Measurements from ENCODE around the gene RPS15. TPM values are rescaled to one million over a fixed set of nuclear protein-coding genes. Genes with fewer than 3 reads are reported as not detected.

The RPS15 gene
- total RNA-seq, 6 experiments from 2014 or later, result 334 to 1,615 (median 355) TPM

GRCh38 chr19:1392407-1392806, 45.8 kb upstream of the RPS15 start:
- 92% methylated on average over 15 of the region's 15 CpGs for WGBS (ENCODE audit: insufficient coverage, low coverage, low lambda C conversion rate, missing lambda C conversion rate)
- ATAC-seq (no peak), DNase-seq (no peak)
- TF ChIP-seq CTCF (IDR thresholded peaks at IDR 0.05), result no peak
- TF ChIP-seq POLR2A (IDR thresholded peaks at IDR 0.05), result no peak
- H3K27me3 ChIP-seq, result no peaks in the 10 kb centered on the region
- H3K4me1 ChIP-seq, result peaks cover 0 to 35% (median 13%) of the 10 kb centered on the region in 4 donors
- H3K4me3 ChIP-seq, result no peak overlapping the region
- H3K36me3 ChIP-seq, result peaks cover 0 to 31% (median 5%) of the 10 kb centered on the region in 4 donors
- intact Hi-C loops (cut with DNase I), result loop anchor here in 1 of 2 donors (10.0 kb wide), 1 partner anchor 108 kb away; the partner anchor contains the start of gene EFNA2
- H3K9me3 ChIP-seq, result no peaks in the 10 kb centered on the region
- no peak overlapping the region for H3K27ac ChIP-seq

GRCh38 chr19:1392939-1393530, 45.2 kb upstream of the RPS15 start:
- no peaks in the 10 kb centered on the region for H3K9me3 ChIP-seq
- WGBS (ENCODE audit: insufficient coverage, low coverage, low lambda C conversion rate, missing lambda C conversion rate), result 100% methylated on average over 1 of the region's 37 CpGs
- ATAC-seq, result no peak
- H3K27ac ChIP-seq, result no peak overlapping the region
- no peak for DNase-seq
- H3K27me3 ChIP-seq, result no peaks in the 10 kb centered on the region
- no peak overlapping the region for H3K4me3 ChIP-seq
- intact Hi-C loops (cut with DNase I), result loop anchor here in 1 of 2 donors (10.0 kb wide), 1 partner anchor 108 kb away; the partner anchor contains the start of gene EFNA2
- peaks cover 0 to 33% (median 7%) of the 10 kb centered on the region in 4 donors for H3K36me3 ChIP-seq
- TF ChIP-seq POLR2A (IDR thresholded peaks at IDR 0.05) (no peak), CTCF (IDR thresholded peaks at IDR 0.05) (no peak)
- peaks cover 0 to 37% (median 15%) of the 10 kb centered on the region in 4 donors for H3K4me1 ChIP-seq

- Histone ChIP-seq H3K4me3 (no peak overlapping the region), H3K27ac (no peak overlapping the region), H3K4me1 (peaks cover 0 to 37% (median 17%) of the 10 kb centered on the region in 4 donors), H3K27me3 (no peaks in the 10 kb centered on the region), H3K9me3 (no peaks in the 10 kb centered on the region), H3K36me3 (peaks cover 0 to 39% (median 10%) of the 10 kb centered on the region in 4 donors)
- WGBS (ENCODE audit: insufficient coverage, low coverage, low lambda C conversion rate, missing lambda C conversion rate), result 64% methylated on average over 4 of the region's 17 CpGs
- intact Hi-C loops (cut with DNase I), result loop anchor here in 1 of 2 donors (10.0 kb wide), 1 partner anchor 109 kb away; the partner anchor contains the start of gene EFNA2
- no peak for DNase-seq
- no peak for ATAC-seq
- TF ChIP-seq CTCF (IDR thresholded peaks at IDR 0.05) (no peak), POLR2A (IDR thresholded peaks at IDR 0.05) (no peak)
These were observed 44.4 kb upstream of the RPS15 start for GRCh38 chr19:1393841-1394240.

GRCh38 chr19:1394252-1395193, 43.7 kb upstream of the RPS15 start:
- peak; percentile 42 to 70 (median 60) for ATAC-seq
- DNase-seq, result peak; percentile 54 to 89 (median 88)
- intact Hi-C loops (cut with DNase I), result loop anchor here (5.0 to 10.0 kb wide), 2 partner anchors 110 to 117 kb away; partner anchors contain the start of genes EFNA2 (in 1 of the 2) and FAM174C (in 1 of the 2)
- Histone ChIP-seq H3K4me1 (peaks cover 0 to 41% (median 20%) of the 10 kb centered on the region in 4 donors), H3K9me3 (no peaks in the 10 kb centered on the region), H3K36me3 (peaks cover 0 to 36% (median 13%) of the 10 kb centered on the region in 4 donors), H3K4me3 (peak overlapping the region in 2 of 3 donors; percentile 13 to 29), H3K27me3 (no peaks in the 10 kb centered on the region), H3K27ac (peak overlapping the region in 2 of 3 donors; percentile 65 to 66)
- 45% methylated on average over 21 of the region's 43 CpGs for WGBS (ENCODE audit: insufficient coverage, low coverage, low lambda C conversion rate, missing lambda C conversion rate)
- TF ChIP-seq POLR2A (IDR thresholded peaks at IDR 0.05) (no peak), CTCF (IDR thresholded peaks at IDR 0.05) (no peak)

Measured in right lobe of liver (tissue), 6 donors.